Loucy (cell line): ENCODE data around the gene ADISSP.
A peak's percentile ranks its signal among the peaks of the same experiment; 100 is the strongest.

ENCODE experiments used
- EZH2phosphoT487 ChIP-seq: fragments of 200-600 bp; IDR thresholded peaks from 2 replicates; pipeline ENCODE4 v1.6.1; 2018; ENCODE audit warnings: antibody characterized with exemption, mild to moderate bottlenecking, moderate library complexity, borderline replicate concordance
- TF ChIP-seq, protein P1 (sequence below): fragments of 200-600 bp; sonication (generic); conservative IDR thresholded peaks from 2 replicates; pipeline ENCODE4 v1.5.1; 2014; ENCODE audit warnings: mild to moderate bottlenecking, antibody characterized with exemption, low read length

DNA sequence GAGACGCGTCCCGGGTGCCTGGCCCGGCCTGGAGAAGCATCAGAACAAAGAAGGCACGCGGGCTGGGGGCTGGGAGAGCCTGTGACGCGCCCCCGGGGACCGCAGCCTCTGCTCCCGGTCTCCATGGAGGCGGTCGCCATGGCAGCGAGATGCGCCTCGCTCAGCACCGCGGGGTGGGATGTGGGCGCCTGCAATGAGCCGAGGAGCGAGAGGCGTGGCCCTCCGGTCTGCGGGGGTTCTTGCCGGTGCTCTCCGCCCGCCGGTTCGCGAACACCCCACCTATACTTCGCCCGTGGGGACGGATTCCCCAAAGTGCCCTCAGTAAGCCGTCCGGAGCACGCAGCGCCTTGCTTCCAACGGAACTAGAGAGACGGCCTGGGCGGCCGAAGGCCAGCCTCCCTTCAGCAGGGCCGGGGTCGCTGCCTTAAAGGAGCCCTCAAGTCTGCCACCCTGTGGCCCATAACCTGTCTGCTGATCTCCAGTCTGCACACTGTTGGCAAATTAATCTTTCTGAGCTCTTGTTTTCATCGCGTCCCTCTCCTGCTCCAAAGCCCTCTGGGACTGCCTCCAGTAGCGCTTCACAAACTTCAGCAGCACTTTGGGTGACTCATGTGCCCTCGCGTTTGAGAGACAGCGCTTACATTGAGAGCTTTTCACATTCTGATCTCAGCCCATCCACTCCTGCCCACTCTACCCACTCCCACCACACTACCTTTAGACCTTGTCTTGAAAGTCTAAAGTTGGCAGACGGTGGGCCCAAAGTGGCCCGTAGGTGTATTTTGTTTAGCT, 983 bp upstream of the ADISSP start:
- TF ChIP-seq, protein P1, sequence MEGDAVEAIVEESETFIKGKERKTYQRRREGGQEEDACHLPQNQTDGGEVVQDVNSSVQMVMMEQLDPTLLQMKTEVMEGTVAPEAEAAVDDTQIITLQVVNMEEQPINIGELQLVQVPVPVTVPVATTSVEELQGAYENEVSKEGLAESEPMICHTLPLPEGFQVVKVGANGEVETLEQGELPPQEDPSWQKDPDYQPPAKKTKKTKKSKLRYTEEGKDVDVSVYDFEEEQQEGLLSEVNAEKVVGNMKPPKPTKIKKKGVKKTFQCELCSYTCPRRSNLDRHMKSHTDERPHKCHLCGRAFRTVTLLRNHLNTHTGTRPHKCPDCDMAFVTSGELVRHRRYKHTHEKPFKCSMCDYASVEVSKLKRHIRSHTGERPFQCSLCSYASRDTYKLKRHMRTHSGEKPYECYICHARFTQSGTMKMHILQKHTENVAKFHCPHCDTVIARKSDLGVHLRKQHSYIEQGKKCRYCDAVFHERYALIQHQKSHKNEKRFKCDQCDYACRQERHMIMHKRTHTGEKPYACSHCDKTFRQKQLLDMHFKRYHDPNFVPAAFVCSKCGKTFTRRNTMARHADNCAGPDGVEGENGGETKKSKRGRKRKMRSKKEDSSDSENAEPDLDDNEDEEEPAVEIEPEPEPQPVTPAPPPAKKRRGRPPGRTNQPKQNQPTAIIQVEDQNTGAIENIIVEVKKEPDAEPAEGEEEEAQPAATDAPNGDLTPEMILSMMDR = peak; percentile 70
- TF ChIP-seq EZH2phosphoT487 = no peak
